Measurements from ENCODE around the gene ALG3.

- TF ChIP-seq, protein P1, sequence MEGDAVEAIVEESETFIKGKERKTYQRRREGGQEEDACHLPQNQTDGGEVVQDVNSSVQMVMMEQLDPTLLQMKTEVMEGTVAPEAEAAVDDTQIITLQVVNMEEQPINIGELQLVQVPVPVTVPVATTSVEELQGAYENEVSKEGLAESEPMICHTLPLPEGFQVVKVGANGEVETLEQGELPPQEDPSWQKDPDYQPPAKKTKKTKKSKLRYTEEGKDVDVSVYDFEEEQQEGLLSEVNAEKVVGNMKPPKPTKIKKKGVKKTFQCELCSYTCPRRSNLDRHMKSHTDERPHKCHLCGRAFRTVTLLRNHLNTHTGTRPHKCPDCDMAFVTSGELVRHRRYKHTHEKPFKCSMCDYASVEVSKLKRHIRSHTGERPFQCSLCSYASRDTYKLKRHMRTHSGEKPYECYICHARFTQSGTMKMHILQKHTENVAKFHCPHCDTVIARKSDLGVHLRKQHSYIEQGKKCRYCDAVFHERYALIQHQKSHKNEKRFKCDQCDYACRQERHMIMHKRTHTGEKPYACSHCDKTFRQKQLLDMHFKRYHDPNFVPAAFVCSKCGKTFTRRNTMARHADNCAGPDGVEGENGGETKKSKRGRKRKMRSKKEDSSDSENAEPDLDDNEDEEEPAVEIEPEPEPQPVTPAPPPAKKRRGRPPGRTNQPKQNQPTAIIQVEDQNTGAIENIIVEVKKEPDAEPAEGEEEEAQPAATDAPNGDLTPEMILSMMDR (conservative IDR thresholded peaks at IDR 0.05; ENCODE audit: low read depth, low read length) = no peak
- no peak for TF ChIP-seq POLR2A (IDR thresholded peaks at IDR 0.05; ENCODE audit: low read depth, low read length)
- no peak for TF ChIP-seq RFX5 (IDR thresholded peaks at IDR 0.05; ENCODE audit: low read depth, low read length)
- no peak for TF ChIP-seq MAZ (IDR thresholded peaks at IDR 0.05; ENCODE audit: borderline replicate concordance, low read depth, low read length)
- TF ChIP-seq RAD21 (IDR thresholded peaks at IDR 0.05; ENCODE audit: low read length) = no peak
- no peak for TF ChIP-seq RCOR1 (IDR thresholded peaks at IDR 0.05; ENCODE audit: insufficient replicate concordance, low read length)
- no peak for TF ChIP-seq CEBPB (IDR thresholded peaks at IDR 0.05; ENCODE audit: low read depth, low read length)
- no peak for TF ChIP-seq SMC3 (IDR thresholded peaks at IDR 0.05; ENCODE audit: low read depth, low read length)
- no peak for TF ChIP-seq MAFK (IDR thresholded peaks at IDR 0.05; ENCODE audit: low read depth, low read length)
- TF ChIP-seq, protein P2, sequence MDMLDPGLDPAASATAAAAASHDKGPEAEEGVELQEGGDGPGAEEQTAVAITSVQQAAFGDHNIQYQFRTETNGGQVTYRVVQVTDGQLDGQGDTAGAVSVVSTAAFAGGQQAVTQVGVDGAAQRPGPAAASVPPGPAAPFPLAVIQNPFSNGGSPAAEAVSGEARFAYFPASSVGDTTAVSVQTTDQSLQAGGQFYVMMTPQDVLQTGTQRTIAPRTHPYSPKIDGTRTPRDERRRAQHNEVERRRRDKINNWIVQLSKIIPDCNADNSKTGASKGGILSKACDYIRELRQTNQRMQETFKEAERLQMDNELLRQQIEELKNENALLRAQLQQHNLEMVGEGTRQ (IDR thresholded peaks at IDR 0.05; ENCODE audit: low read depth, low read length) = no peak
- TF ChIP-seq MXI1 (IDR thresholded peaks at IDR 0.05; ENCODE audit: borderline replicate concordance, low read depth, low read length) = no peak
- no peak for TF ChIP-seq ELK1 (IDR thresholded peaks at IDR 0.05; ENCODE audit: borderline replicate concordance, low read depth, low read length)
These were observed 7.7 kb downstream of the ALG3 start for GRCh38 chr3:184241141-184241446.
